Activated CD8-positive, alpha-beta memory T cell treated with anti-CD3 and anti-CD28 coated beads, Interleukin-2, amount 10 ng/mL, durations not matched to agents 7 days and 5 days (primary cell): Measurements from ENCODE around the gene DDX59. TPM values are rescaled to one million over a fixed set of nuclear protein-coding genes. Genes with fewer than 3 reads are reported as not detected.

Source experiments
- ATAC-seq: fragments of 150-1000 bp; cut with Tn5 transposase; one replicate; pipeline ENCODE4 v1.10.0; 2021; ENCODE audit warnings: moderate library complexity
- CTCF ChIA-PET: fragments of 350-600 bp; sonication (Branson Sonifier 250); formaldehyde crosslinking; loops from one replicate; lab custom pipeline; 2021; ENCODE audit warnings: antibody characterized with exemption; lab: Charles Lee
- DNase-seq: peaks from one replicate; pipeline ENCODE4 v3.0.0-alpha.2; 2020
- H3K27ac Mint-ChIP-seq: one replicate; pipeline ENCODE4 v1.8.0; 2021; ENCODE audit warnings: mild to moderate bottlenecking, mixed read lengths
- H3K27me3 Mint-ChIP-seq: one replicate; pipeline ENCODE4 v1.8.0; 2021; ENCODE audit warnings: mixed read lengths
- H3K36me3 Mint-ChIP-seq: one replicate; pipeline ENCODE4 v1.8.0; 2021; ENCODE audit warnings: mild to moderate bottlenecking, mixed read lengths
- H3K4me1 Mint-ChIP-seq: one replicate; pipeline ENCODE4 v1.8.0; 2021; ENCODE audit warnings: mixed read lengths
- H3K4me3 Mint-ChIP-seq: one replicate; pipeline ENCODE4 v1.8.0; 2021; ENCODE audit warnings: mild to moderate bottlenecking, moderate library complexity, mixed read lengths
- H3K9me3 Mint-ChIP-seq: one replicate; pipeline ENCODE4 v1.8.0; 2022; ENCODE audit warnings: low read depth, mixed read lengths
- total RNA-seq, 2 experiments: library from RNA; stranded (reverse); gene quantifications; one replicate each; pipeline ENCODE4 v1.2.3, GENCODE V29; 2021

The DDX59 gene
- 10 to 100 TPM; 33.6 to 35.9 TPM for total RNA-seq

DNA sequence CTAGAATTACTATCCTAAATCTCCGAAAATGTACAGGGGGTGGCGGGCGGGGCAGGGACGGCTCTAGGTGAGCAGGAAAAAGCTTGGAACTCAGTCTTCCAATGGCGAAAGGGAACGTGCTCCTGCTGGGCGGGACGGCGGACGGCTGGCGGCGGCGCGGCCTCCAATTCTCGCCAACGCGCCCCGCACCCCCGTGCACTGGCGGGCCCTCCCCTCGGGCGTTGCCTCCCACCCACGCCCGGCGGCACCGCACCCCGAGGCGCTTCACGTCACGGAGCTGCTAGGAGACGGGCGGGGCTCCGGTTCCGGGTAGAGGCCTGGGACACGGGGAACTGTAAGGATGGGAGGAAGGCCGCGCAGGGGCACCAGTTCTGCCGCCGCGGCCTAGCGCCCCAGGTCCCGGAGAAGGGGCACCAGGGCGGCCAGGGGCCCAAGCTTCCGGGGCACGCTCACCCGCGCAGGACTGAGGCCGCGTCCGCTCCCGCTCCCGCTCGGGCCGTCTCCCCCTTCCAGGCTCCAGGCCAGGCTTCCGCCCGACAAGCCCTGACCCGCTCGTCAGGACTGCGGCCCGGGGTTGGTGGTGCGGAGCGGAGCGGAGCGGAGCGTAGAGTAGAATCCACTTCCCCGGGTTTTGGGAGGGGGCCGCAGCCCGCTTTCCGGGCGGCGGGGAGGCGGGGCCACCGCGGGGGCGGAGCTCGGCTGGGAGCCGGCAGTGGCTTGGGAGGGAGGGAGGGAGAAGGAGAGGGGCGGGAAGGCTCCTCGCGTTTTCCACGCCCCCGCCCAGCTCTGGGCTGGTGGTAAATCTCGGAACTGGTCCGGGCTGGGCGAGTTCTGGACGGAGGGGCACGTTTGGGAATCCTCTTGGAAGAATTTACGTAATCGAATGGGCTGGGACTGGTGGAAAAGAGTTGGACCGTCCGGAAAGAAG lies at the start of gene DDX59:
DDX59 (minus strand) TSS at position 594 of the 928 bp plus-strand sequence. CDS start 3,167 bp downstream, outside the sequence.
- Mint-ChIP-seq H3K4me3 (peak within 1 kb of the TSS; percentile 98), H3K27me3 (no peaks in the 10 kb centered on the region), H3K36me3 (peaks cover 22% of the 10 kb centered on the region), H3K4me1 (peaks cover 44% of the 10 kb centered on the region), H3K9me3 (no peaks in the 10 kb centered on the region), H3K27ac (peak within 1 kb of the TSS; percentile 94)
- peak; percentile 87 for ATAC-seq
- peak; percentile 91 for DNase-seq
- CTCF ChIA-PET: interaction anchor here (0.8 to 4.5 kb wide), 13 partner anchors 14 to 346 kb away, joined by 3 to 52 read pairs (median 4); partner anchors contain the start of gene KIF14

GRCh38 chr1:200714504-200715187 lies 44.9 kb upstream of the DDX59 start:
- ATAC-seq (no peak), DNase-seq (no peak)
- no peak overlapping the region for H3K27ac Mint-ChIP-seq
- no peaks in the 10 kb centered on the region for H3K36me3 Mint-ChIP-seq
- H3K4me3 Mint-ChIP-seq: no peak overlapping the region
- CTCF ChIA-PET: no interaction called here
- peaks cover 30% of the 10 kb centered on the region for H3K27me3 Mint-ChIP-seq
- H3K9me3 Mint-ChIP-seq: no peaks in the 10 kb centered on the region
- no peaks in the 10 kb centered on the region for H3K4me1 Mint-ChIP-seq

DNA sequence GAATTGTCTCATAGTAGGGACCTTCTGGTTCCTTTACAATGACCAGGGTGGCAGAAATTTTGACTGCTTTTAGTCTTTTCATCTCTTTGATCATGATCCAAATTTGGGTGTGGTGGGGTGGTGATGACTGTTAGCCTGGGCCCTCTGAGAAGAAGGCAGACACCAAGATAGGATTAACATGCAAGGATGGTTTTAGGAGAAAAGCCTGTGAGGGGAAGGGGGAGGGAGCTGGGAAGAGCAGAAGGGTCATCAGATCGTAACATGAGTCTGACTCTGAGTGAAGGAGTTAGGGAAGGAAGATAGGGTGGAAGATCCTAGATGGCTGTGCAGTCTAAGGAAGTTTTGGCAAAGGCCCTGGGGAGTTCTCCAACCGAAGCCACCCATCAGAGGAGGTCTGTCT lies 40.5 kb upstream of the DDX59 start:
- peaks cover 6% of the 10 kb centered on the region for H3K27me3 Mint-ChIP-seq
- no peaks in the 10 kb centered on the region for H3K36me3 Mint-ChIP-seq
- ATAC-seq (no peak), DNase-seq (no peak)
- H3K4me3 Mint-ChIP-seq: no peak overlapping the region
- H3K4me1 Mint-ChIP-seq: no peaks in the 10 kb centered on the region
- H3K27ac Mint-ChIP-seq: no peak overlapping the region
- CTCF ChIA-PET: interaction anchor here (0.6 kb wide), 1 partner anchor 52 kb away, joined by 3 read pairs; no protein-coding TSS in a partner anchor
- H3K9me3 Mint-ChIP-seq: no peaks in the 10 kb centered on the region

DNA sequence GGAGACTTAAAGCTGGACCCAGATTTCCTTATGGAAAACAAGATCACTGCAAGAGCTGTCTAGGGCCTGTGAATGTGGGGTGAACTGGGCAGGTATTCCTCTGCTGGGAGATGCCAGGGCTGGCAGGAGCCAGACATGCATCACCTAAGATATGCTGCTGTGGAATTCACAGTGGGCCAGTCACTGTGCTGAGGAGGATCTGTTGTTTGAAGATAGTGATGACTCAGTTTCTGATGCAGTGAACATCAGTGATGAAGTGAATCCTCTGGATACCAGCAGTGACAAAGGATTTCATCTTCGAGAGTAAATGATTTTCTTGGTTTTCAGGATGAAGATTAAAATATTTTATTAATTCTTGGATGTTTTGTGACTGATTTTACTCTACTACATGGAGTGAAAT lies 39.1 kb upstream of the DDX59 start:
- H3K9me3 Mint-ChIP-seq: no peaks in the 10 kb centered on the region
- peaks cover 2% of the 10 kb centered on the region for H3K27me3 Mint-ChIP-seq
- H3K4me1 Mint-ChIP-seq: no peaks in the 10 kb centered on the region
- H3K27ac Mint-ChIP-seq: no peak overlapping the region
- H3K4me3 Mint-ChIP-seq: no peak overlapping the region
- CTCF ChIA-PET: interaction anchor here (0.6 kb wide), 1 partner anchor 211 kb away, joined by 5 read pairs; no protein-coding TSS in a partner anchor
- ATAC-seq: no peak
- no peak for DNase-seq
- no peaks in the 10 kb centered on the region for H3K36me3 Mint-ChIP-seq

GRCh38 chr1:200708161-200708560 lies 38.5 kb upstream of the DDX59 start:
- Mint-ChIP-seq H3K27ac (no peak overlapping the region), H3K36me3 (no peaks in the 10 kb centered on the region), H3K9me3 (no peaks in the 10 kb centered on the region), H3K27me3 (no peaks in the 10 kb centered on the region), H3K4me3 (no peak overlapping the region), H3K4me1 (no peaks in the 10 kb centered on the region)
- ATAC-seq (no peak), DNase-seq (no peak)
- CTCF ChIA-PET: interaction anchor here (0.6 kb wide), 1 partner anchor 210 kb away, joined by 5 read pairs; no protein-coding TSS in a partner anchor

DNA sequence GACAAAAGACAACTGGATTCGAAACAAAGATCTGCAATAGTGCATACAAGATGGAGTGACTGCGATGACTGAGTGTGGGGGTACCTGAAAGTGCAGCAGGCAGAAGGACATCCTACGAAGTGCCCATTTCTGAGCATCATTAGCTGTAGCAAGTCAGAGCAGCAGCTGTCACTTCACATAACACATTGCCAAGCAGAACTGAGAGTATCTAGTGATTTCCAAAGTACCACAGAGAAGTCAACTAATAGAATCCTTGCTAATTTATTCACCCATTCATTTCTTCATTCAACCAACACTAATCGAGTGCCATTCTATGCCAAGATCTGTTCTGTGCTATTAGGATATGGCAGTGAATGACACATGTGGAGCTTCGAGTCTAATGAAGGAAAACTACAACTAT lies 37.4 kb upstream of the DDX59 start:
- Mint-ChIP-seq H3K27ac (no peak overlapping the region), H3K36me3 (no peaks in the 10 kb centered on the region), H3K4me3 (no peak overlapping the region), H3K27me3 (peaks cover 6% of the 10 kb centered on the region), H3K9me3 (no peaks in the 10 kb centered on the region), H3K4me1 (no peaks in the 10 kb centered on the region)
- CTCF ChIA-PET: no interaction called here
- ATAC-seq (no peak), DNase-seq (no peak)

- Mint-ChIP-seq H3K4me1 (no peaks in the 10 kb centered on the region), H3K4me3 (no peak overlapping the region), H3K27ac (no peak overlapping the region), H3K27me3 (peaks cover 13% of the 10 kb centered on the region), H3K36me3 (no peaks in the 10 kb centered on the region), H3K9me3 (no peaks in the 10 kb centered on the region)
- ATAC-seq: no peak
- CTCF ChIA-PET: no interaction called here
- no peak for DNase-seq
These were observed 36.6 kb upstream of the DDX59 start for GRCh38 chr1:200706111-200706814.

DNA sequence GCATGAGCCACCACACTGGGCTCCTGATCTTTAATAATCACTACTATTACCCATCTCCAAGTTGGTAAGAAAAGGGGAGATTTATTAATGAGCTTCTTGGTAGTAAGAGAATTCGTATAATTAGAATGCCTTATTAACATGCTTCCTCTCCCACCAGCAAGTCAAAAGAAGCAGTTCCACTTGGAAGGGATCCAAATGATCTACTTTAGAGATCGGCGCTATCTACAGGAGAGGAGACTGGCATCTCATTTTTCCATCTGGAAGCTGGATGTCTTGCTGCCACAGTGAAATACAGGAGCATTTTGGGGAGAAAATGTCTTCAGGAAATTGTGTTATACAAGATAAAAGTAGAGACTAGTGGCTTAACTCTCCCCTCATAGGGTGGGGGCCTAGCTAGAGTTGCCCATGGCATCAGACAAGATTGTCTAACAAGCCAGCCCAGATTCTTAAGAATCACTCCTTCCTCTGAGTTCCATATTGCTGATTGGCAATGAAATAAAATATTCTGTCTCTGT lies 35.3 kb upstream of the DDX59 start:
- Mint-ChIP-seq H3K9me3 (no peaks in the 10 kb centered on the region), H3K36me3 (no peaks in the 10 kb centered on the region), H3K27ac (no peak overlapping the region), H3K27me3 (peaks cover 14% of the 10 kb centered on the region), H3K4me1 (peaks cover under 1% of the 10 kb centered on the region), H3K4me3 (no peak overlapping the region)
- CTCF ChIA-PET: no interaction called here
- no peak for DNase-seq
- ATAC-seq: no peak

DNA sequence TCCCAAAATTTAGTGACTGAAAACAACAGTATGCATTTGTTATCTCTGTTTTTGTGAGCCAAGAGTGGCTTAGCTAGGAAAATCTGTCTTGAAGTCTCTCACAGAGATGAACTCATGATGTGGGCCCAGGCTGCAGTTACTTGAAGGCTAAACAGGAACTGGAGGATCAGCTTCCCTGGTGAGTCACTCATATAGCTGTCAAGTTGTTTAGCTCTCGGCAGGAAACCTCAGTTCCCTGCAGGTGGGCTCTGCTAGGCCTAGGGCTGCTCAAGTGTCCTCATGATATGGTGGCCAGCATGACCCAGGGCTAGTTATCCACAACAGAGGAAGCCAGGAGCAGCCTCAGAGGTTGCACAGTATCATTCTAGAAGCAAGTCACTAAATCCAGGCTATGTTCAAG lies 30.2 kb upstream of the DDX59 start:
- H3K27ac Mint-ChIP-seq: no peak overlapping the region
- H3K4me3 Mint-ChIP-seq: no peak overlapping the region
- H3K27me3 Mint-ChIP-seq: peaks cover 29% of the 10 kb centered on the region
- CTCF ChIA-PET: interaction anchor here (0.6 kb wide), 1 partner anchor 78 kb away, joined by 3 read pairs; no protein-coding TSS in a partner anchor
- H3K4me1 Mint-ChIP-seq: peaks cover 4% of the 10 kb centered on the region
- H3K9me3 Mint-ChIP-seq: no peaks in the 10 kb centered on the region
- DNase-seq: no peak
- ATAC-seq: no peak
- H3K36me3 Mint-ChIP-seq: no peaks in the 10 kb centered on the region

DNA sequence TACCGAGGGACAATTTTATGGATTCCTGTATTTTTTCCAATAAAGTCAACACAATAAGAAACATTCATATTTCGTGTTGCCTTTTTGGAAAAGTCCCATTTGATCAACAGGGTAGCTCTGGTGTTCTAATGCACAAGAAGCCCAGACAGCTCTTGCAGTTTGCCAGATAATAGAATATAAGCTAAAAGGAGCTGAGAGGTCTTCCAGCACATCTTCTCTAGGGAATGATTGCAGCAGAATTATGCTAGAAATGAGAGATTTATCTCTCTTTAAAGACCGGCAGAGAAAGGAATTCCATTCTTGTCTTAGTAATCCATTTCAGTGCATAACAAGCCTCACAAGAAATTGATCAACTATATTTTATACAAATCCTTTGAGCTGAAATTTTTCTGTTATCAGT lies 25.0 kb upstream of the DDX59 start:
- CTCF ChIA-PET: interaction anchor here (1.3 kb wide), 1 partner anchor 94 kb away, joined by 3 read pairs; no protein-coding TSS in a partner anchor
- Mint-ChIP-seq H3K27ac (no peak overlapping the region), H3K4me3 (no peak overlapping the region), H3K4me1 (peaks cover under 1% of the 10 kb centered on the region), H3K36me3 (no peaks in the 10 kb centered on the region), H3K9me3 (no peaks in the 10 kb centered on the region), H3K27me3 (peaks cover 35% of the 10 kb centered on the region)
- DNase-seq: no peak
- ATAC-seq: no peak

- Mint-ChIP-seq H3K4me1 (no peaks in the 10 kb centered on the region), H3K27ac (no peak overlapping the region), H3K9me3 (no peaks in the 10 kb centered on the region), H3K36me3 (no peaks in the 10 kb centered on the region), H3K4me3 (no peak overlapping the region), H3K27me3 (peaks cover 36% of the 10 kb centered on the region)
- ATAC-seq (no peak), DNase-seq (no peak)
- CTCF ChIA-PET: no interaction called here
These were observed 23.6 kb upstream of the DDX59 start for GRCh38 chr1:200693327-200693726.

DNA sequence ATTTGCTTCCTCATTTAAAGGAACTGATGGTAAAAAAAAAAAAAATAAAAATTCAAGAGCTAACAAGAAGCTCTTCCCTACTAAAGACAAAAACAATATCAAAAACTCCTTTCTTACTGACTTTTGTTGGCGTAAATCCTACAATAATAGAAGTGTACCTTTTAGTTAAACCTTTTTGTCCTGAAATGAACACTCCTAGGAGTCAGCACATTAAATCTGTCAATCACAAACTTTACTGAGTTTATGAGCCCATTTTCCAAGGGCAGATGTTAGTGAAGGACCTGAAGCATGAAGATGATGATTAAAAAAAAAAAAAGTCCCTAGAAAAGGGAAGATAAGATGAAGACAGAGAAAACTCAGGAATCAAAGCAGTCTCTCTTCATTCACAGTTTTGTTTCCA lies 22.6 kb upstream of the DDX59 start:
- H3K9me3 Mint-ChIP-seq: no peaks in the 10 kb centered on the region
- CTCF ChIA-PET: no interaction called here
- peaks cover 38% of the 10 kb centered on the region for H3K27me3 Mint-ChIP-seq
- no peaks in the 10 kb centered on the region for H3K4me1 Mint-ChIP-seq
- H3K36me3 Mint-ChIP-seq: no peaks in the 10 kb centered on the region
- ATAC-seq (no peak), DNase-seq (no peak)
- no peak overlapping the region for H3K27ac Mint-ChIP-seq
- no peak overlapping the region for H3K4me3 Mint-ChIP-seq

DNA sequence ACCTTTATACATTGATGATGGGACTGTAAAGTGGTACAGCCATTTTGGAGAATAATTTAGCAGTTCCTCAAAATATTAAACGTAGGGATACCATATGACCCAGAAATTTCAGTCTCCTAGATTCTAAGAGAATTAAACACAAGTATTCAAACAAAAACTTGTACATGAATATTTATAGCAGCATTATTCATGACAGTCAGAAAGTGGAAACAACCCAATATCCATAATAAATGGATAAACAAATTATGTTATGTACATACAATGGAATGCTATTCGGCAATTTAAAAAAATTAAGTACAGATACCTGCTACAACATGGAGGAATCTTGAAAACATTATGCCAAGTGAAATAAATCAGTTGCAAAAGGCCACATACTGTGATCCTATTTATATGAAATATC lies 16.9 kb upstream of the DDX59 start:
- no peaks in the 10 kb centered on the region for H3K4me1 Mint-ChIP-seq
- CTCF ChIA-PET: no interaction called here
- no peaks in the 10 kb centered on the region for H3K9me3 Mint-ChIP-seq
- no peak overlapping the region for H3K4me3 Mint-ChIP-seq
- no peak overlapping the region for H3K27ac Mint-ChIP-seq
- peaks cover 17% of the 10 kb centered on the region for H3K27me3 Mint-ChIP-seq
- ATAC-seq (no peak), DNase-seq (no peak)
- no peaks in the 10 kb centered on the region for H3K36me3 Mint-ChIP-seq
